Sigmoid colon (tissue), 4 donors: ENCODE data around the gene RRM2.
"Not testable (repeated sequence)": the region's sequence is repeated elsewhere in the genome, so short reads cannot be mapped to it uniquely, and the experiment has no call there.

ENCODE experiments used
- POLR2A ChIP-seq, 2 donors: fragments of 450-650 bp; IDR thresholded peaks; one replicate each; pipeline ENCODE4 v1.6.1; 2016; ENCODE audit warnings: antibody characterized with exemption in 2 of 2, mild to moderate bottlenecking in 2 of 2, moderate library complexity in 2 of 2
- POLR2AphosphoS5 ChIP-seq, 4 donors: sonication (generic); formaldehyde crosslinking; IDR thresholded peaks; one replicate each; pipeline ENCODE4 v1.6.1; 2017; ENCODE audit warnings: antibody characterized with exemption in 4 of 4
- TF ChIP-seq, protein P1 (sequence below), 4 experiments: fragments of 450-650 bp in 3 of 4; fragments of 200-600 bp in 1 of 4; IDR thresholded peaks; one replicate each; pipeline ENCODE4 v1.5.1; 2016 to 2019; ENCODE audit warnings: antibody characterized with exemption in 4 of 4, mild to moderate bottlenecking in 3 of 4, moderate library complexity in 2 of 4

GRCh38 chr2:10104906-10105305 is 17.6 kb upstream of the RRM2 start:
- not testable (repeated sequence) for TF ChIP-seq POLR2AphosphoS5, POLR2A (IDR thresholded peaks at IDR 0.05)
- TF ChIP-seq, protein P1, sequence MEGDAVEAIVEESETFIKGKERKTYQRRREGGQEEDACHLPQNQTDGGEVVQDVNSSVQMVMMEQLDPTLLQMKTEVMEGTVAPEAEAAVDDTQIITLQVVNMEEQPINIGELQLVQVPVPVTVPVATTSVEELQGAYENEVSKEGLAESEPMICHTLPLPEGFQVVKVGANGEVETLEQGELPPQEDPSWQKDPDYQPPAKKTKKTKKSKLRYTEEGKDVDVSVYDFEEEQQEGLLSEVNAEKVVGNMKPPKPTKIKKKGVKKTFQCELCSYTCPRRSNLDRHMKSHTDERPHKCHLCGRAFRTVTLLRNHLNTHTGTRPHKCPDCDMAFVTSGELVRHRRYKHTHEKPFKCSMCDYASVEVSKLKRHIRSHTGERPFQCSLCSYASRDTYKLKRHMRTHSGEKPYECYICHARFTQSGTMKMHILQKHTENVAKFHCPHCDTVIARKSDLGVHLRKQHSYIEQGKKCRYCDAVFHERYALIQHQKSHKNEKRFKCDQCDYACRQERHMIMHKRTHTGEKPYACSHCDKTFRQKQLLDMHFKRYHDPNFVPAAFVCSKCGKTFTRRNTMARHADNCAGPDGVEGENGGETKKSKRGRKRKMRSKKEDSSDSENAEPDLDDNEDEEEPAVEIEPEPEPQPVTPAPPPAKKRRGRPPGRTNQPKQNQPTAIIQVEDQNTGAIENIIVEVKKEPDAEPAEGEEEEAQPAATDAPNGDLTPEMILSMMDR (IDR thresholded peaks at IDR 0.05), result not testable (repeated sequence)
